22Rv1 (cell line): Measurements from ENCODE around the gene DNASE2B.

Experiments used
- ZFX ChIP-seq: fragments of 450-650 bp; IDR thresholded peaks from 2 replicates; pipeline ENCODE4 v1.6.1; 2017; ENCODE audit warnings: antibody characterized with exemption, borderline replicate concordance
- TF ChIP-seq, protein P1 (sequence below): fragments of 450-650 bp; IDR thresholded peaks from 2 replicates; pipeline ENCODE4 v1.5.1; 2017; ENCODE audit warnings: mild to moderate bottlenecking

DNA sequence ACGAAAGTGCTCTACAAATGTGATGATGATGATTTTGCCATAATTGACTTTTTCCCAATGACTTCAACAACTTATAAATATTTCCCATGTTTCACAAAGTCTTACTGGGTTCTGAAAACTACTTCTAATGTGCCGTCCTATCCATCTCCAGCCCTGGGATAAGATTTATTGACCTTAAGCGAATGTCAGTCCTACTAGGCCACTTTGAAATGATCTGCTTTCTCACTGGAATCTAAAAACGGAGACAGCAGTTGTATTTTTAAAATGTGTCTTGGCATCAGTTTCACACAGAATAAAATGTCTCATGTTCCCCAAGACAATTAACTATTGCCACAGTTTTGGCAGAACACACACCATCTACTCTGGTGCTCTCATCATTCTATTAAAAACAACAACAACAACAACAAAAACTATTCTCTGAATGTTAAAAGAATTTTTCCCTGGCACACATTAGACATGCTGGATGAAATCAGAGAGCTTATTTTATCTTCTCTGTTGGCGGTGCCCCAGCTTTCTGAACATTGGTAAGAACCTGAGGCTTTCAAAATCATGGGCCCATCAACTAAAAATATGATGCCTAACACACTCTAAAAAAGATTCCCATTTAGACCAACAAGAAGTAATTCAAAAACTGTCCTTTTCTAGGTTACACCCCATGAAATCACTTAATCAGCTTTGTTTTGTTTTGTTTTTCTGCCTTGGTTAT is 23.1 kb upstream of the DNASE2B start:
- TF ChIP-seq, protein P1, sequence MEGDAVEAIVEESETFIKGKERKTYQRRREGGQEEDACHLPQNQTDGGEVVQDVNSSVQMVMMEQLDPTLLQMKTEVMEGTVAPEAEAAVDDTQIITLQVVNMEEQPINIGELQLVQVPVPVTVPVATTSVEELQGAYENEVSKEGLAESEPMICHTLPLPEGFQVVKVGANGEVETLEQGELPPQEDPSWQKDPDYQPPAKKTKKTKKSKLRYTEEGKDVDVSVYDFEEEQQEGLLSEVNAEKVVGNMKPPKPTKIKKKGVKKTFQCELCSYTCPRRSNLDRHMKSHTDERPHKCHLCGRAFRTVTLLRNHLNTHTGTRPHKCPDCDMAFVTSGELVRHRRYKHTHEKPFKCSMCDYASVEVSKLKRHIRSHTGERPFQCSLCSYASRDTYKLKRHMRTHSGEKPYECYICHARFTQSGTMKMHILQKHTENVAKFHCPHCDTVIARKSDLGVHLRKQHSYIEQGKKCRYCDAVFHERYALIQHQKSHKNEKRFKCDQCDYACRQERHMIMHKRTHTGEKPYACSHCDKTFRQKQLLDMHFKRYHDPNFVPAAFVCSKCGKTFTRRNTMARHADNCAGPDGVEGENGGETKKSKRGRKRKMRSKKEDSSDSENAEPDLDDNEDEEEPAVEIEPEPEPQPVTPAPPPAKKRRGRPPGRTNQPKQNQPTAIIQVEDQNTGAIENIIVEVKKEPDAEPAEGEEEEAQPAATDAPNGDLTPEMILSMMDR, result no peak
- TF ChIP-seq ZFX, result no peak
